H9 (cell line): ENCODE measurements around the gene ANKFY1. TPM values are rescaled to one million over a fixed set of nuclear protein-coding genes. Genes with fewer than 3 reads are reported as not detected.

Experiments
- DNase-seq: peaks from one replicate; pipeline ENCODE4 v3.0.0-alpha.2; 2017
- H2AFZ ChIP-seq: one replicate; pipeline ENCODE4 v1.6.1; 2013; ENCODE audit warnings: mild to moderate bottlenecking, low read length, control low read depth, moderate library complexity
- H2AK5ac ChIP-seq: 2 replicates; pipeline ENCODE4 v1.6.1; 2013; ENCODE audit warnings: low read length, control low read depth, mixed read lengths; ENCODE audit not compliant: insufficient read length
- H2BK120ac ChIP-seq: one replicate; pipeline ENCODE4 v1.6.1; 2013; ENCODE audit warnings: low read depth, mild to moderate bottlenecking, low read length, control low read depth, inconsistent platforms; ENCODE audit not compliant: poor library complexity, severe bottlenecking
- H2BK12ac ChIP-seq: 2 replicates; pipeline ENCODE4 v1.6.1; 2013; ENCODE audit warnings: low read length, control low read depth, mixed read lengths, low read depth; ENCODE audit not compliant: insufficient read length
- H2BK15ac ChIP-seq: 2 replicates; pipeline ENCODE4 v1.6.1; 2013; ENCODE audit warnings: low read depth, low read length, control low read depth
- H2BK20ac ChIP-seq: one replicate; pipeline ENCODE4 v1.6.1; 2013; ENCODE audit warnings: low read depth, mild to moderate bottlenecking, low read length, control low read depth, inconsistent platforms; ENCODE audit not compliant: poor library complexity, severe bottlenecking
- H2BK5ac ChIP-seq: 2 replicates; pipeline ENCODE4 v1.6.1; 2013; ENCODE audit warnings: low read length, control low read depth, mixed read lengths; ENCODE audit not compliant: insufficient read length
- H3K14ac ChIP-seq: 2 replicates; pipeline ENCODE4 v1.6.1; 2013; ENCODE audit warnings: low read length, control low read depth; ENCODE audit not compliant: insufficient read depth
- H3K18ac ChIP-seq: 2 replicates; pipeline ENCODE4 v1.6.1; 2013; ENCODE audit warnings: low read depth, mild to moderate bottlenecking, mixed read lengths, low read length, control low read depth; ENCODE audit not compliant: insufficient read length
- H3K23ac ChIP-seq: 2 replicates; pipeline ENCODE4 v1.6.1; 2013; ENCODE audit warnings: low read length, control low read depth, mixed read lengths, low read depth; ENCODE audit not compliant: insufficient read length
- H3K23me2 ChIP-seq: 2 replicates; pipeline ENCODE4 v1.6.1; 2013; ENCODE audit warnings: low read depth, mild to moderate bottlenecking, mixed read lengths, low read length, control low read depth; ENCODE audit not compliant: insufficient read length, poor library complexity, severe bottlenecking
- H3K27ac ChIP-seq: 2 replicates; pipeline ENCODE4 v1.5.1; 2013; ENCODE audit warnings: low read length, control low read depth, mixed read lengths, low read depth; ENCODE audit not compliant: insufficient read length
- H3K27me3 ChIP-seq: 2 replicates; pipeline ENCODE4 v1.6.1; 2013; ENCODE audit warnings: low read length, control low read depth, inconsistent platforms; ENCODE audit not compliant: insufficient read depth
- H3K4ac ChIP-seq: 2 replicates; pipeline ENCODE4 v1.6.1; 2013; ENCODE audit warnings: low read depth, mild to moderate bottlenecking, control low read depth, inconsistent platforms, low read length, moderate library complexity
- H3K4me1 ChIP-seq: 2 replicates; pipeline ENCODE4 v1.6.1; 2013; ENCODE audit warnings: low read length, control low read depth, inconsistent platforms; ENCODE audit not compliant: insufficient read depth
- H3K4me2 ChIP-seq: 2 replicates; pipeline ENCODE4 v1.6.1; 2013; ENCODE audit warnings: low read length, control low read depth, mixed read lengths; ENCODE audit not compliant: insufficient read length, insufficient read depth
- H3K56ac ChIP-seq: 2 replicates; pipeline ENCODE4 v1.6.1; 2013; ENCODE audit warnings: low read depth, mild to moderate bottlenecking, mixed read lengths, low read length, control low read depth; ENCODE audit not compliant: insufficient read length
- H3K79me1 ChIP-seq: 2 replicates; pipeline ENCODE4 v1.6.1; 2013; ENCODE audit warnings: low read depth, mild to moderate bottlenecking, moderate library complexity, low read length, control low read depth, inconsistent platforms; ENCODE audit not compliant: insufficient read depth, poor library complexity, severe bottlenecking
- H3K79me2 ChIP-seq: 2 replicates; pipeline ENCODE4 v1.6.1; 2013; ENCODE audit warnings: low read length, control low read depth, inconsistent platforms; ENCODE audit not compliant: insufficient read depth
- H3K9ac ChIP-seq: 2 replicates; pipeline ENCODE4 v1.6.1; 2013; ENCODE audit warnings: low read length, control low read depth, mixed read lengths; ENCODE audit not compliant: insufficient read length; ENCODE audit errors: extremely low read depth
- H3K9me3 ChIP-seq: one replicate; pipeline ENCODE4 v1.6.1; 2013; ENCODE audit warnings: low read depth, low read length, inconsistent platforms; ENCODE audit not compliant: control insufficient read depth
- H3T11ph ChIP-seq: one replicate; pipeline ENCODE4 v1.6.1; 2013; ENCODE audit warnings: mild to moderate bottlenecking, low read length, control low read depth, inconsistent platforms
- H4K20me1 ChIP-seq: one replicate; pipeline ENCODE4 v1.6.1; 2013; ENCODE audit not compliant: control insufficient read depth, insufficient read length, insufficient read depth
- H4K5ac ChIP-seq: 2 replicates; pipeline ENCODE4 v1.6.1; 2013; ENCODE audit warnings: low read depth, mild to moderate bottlenecking, mixed read lengths, low read length, control low read depth; ENCODE audit not compliant: insufficient read length
- H4K8ac ChIP-seq: replicated peaks from 2 replicates; pipeline ENCODE4 v1.6.1; 2013; ENCODE audit warnings: low read length, control low read depth, mixed read lengths, low read depth; ENCODE audit not compliant: insufficient read length
- H4K91ac ChIP-seq: 2 replicates; pipeline ENCODE4 v1.6.1; 2013; ENCODE audit warnings: low read depth, mild to moderate bottlenecking, moderate library complexity, mixed read lengths, low read length, control low read depth; ENCODE audit not compliant: insufficient read length
- H3K27ac Mint-ChIP-seq, 3 experiments: 2 replicates in 2 of 3; 3 replicates in 1 of 3; pipeline ENCODE4 v1.8.0; 2020 to 2021; ENCODE audit warnings: mixed read lengths in 3 of 3, mild to moderate bottlenecking in 1 of 3, moderate library complexity in 1 of 3
- H3K27me3 Mint-ChIP-seq: 2 replicates; pipeline ENCODE4 v1.8.0; 2021; ENCODE audit warnings: low read depth, mild to moderate bottlenecking, moderate library complexity, mixed read lengths
- H3K36me3 Mint-ChIP-seq, 3 experiments: 2 replicates in 2 of 3; 3 replicates in 1 of 3; pipeline ENCODE4 v1.8.0; 2020 to 2021; ENCODE audit warnings: low read depth in 3 of 3, mixed read lengths in 3 of 3; ENCODE audit not compliant: insufficient read depth in 1 of 3
- H3K4me1 Mint-ChIP-seq, 2 experiments: 2 replicates each; pipeline ENCODE4 v1.8.0; 2020; ENCODE audit warnings: mixed read lengths in 2 of 2
- H3K4me3 Mint-ChIP-seq, 2 experiments: 2 replicates in 1 of 2; 3 replicates in 1 of 2; pipeline ENCODE4 v1.8.0; 2020 to 2021; ENCODE audit warnings: mild to moderate bottlenecking in 2 of 2, mixed read lengths in 2 of 2, moderate library complexity in 1 of 2
- H3K9me3 Mint-ChIP-seq, 2 experiments: 2 replicates in 1 of 2; 3 replicates in 1 of 2; pipeline ENCODE4 v1.8.0; 2020; ENCODE audit warnings: mild to moderate bottlenecking in 2 of 2, mixed read lengths in 2 of 2, moderate library complexity in 1 of 2
- WGBS: extraction: QIAGEN DNeasy Blood & Tissue Kit; methylation state at CpG from one replicate; pipeline ENCODE4 v1.1.7; 2013; ENCODE audit warnings: missing lambda C conversion rate, low lambda C conversion rate, mixed read lengths; ENCODE audit not compliant: insufficient read length; ENCODE audit errors: extremely low coverage; 5-methylcytosine and 5-hydroxymethylcytosine counted together
- total RNA-seq: library from RNA; stranded (reverse); gene quantifications from 2 replicates; pipeline ENCODE4 v1.2.1, GENCODE V29; 2021
- TF ChIP-seq, protein P1 (sequence below): fragments of 200-600 bp; sonication (generic); conservative IDR thresholded peaks from 3 replicates; pipeline ENCODE4 v1.8.0; 2021; ENCODE audit warnings: antibody characterized with exemption, mild to moderate bottlenecking

ANKFY1 gene
- total RNA-seq, 1 experiment from 2014 or later: 51.9 TPM

DNA sequence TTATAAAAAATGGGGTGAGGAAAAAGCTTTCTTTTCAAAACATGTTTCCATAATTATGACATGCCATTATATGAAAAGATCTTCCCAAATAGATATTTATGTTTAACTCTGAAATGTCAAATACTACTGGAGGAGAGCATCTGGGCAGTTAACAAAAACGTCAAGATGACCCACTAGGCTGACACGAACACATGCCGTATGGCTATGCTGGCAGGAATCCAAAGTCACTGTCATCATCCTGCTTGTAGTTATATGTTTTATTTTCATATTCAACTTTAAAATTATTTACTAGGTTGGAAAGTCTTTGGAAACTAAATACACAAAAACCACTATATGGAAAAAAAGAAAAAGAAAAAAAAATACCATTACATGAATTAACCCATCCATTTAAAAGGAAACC lies 27.3 kb downstream of the ANKFY1 start:
- no peak overlapping the region for H2AK5ac ChIP-seq
- no peak overlapping the region for H3T11ph ChIP-seq
- WGBS: no CpG with 5 or more reads among the region's 3 CpGs
- no peak overlapping the region for H3K4ac ChIP-seq
- H3K23me2 ChIP-seq: no peaks in the 10 kb centered on the region
- H2BK120ac ChIP-seq: no peak overlapping the region
- no peaks in the 10 kb centered on the region for H4K20me1 ChIP-seq
- no peak overlapping the region for H3K27ac ChIP-seq
- H2BK15ac ChIP-seq: no peak overlapping the region
- no peak overlapping the region for H2BK12ac ChIP-seq
- no peak overlapping the region for H4K5ac ChIP-seq
- H3K27ac Mint-ChIP-seq: no peak overlapping the region
- no peak overlapping the region for H2AFZ ChIP-seq
- no peaks in the 10 kb centered on the region for H3K79me2 ChIP-seq
- H3K14ac ChIP-seq: no peak overlapping the region
- peaks cover 18 to 55% (median 48%) of the 10 kb centered on the region in 3 experiments; a peak in 6 of 7 replicates for H3K36me3 Mint-ChIP-seq
- no peak overlapping the region for H2BK20ac ChIP-seq
- H3K4me1 ChIP-seq: no peaks in the 10 kb centered on the region
- TF ChIP-seq, protein P1, sequence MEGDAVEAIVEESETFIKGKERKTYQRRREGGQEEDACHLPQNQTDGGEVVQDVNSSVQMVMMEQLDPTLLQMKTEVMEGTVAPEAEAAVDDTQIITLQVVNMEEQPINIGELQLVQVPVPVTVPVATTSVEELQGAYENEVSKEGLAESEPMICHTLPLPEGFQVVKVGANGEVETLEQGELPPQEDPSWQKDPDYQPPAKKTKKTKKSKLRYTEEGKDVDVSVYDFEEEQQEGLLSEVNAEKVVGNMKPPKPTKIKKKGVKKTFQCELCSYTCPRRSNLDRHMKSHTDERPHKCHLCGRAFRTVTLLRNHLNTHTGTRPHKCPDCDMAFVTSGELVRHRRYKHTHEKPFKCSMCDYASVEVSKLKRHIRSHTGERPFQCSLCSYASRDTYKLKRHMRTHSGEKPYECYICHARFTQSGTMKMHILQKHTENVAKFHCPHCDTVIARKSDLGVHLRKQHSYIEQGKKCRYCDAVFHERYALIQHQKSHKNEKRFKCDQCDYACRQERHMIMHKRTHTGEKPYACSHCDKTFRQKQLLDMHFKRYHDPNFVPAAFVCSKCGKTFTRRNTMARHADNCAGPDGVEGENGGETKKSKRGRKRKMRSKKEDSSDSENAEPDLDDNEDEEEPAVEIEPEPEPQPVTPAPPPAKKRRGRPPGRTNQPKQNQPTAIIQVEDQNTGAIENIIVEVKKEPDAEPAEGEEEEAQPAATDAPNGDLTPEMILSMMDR: no peak
- H2BK5ac ChIP-seq: no peak overlapping the region
- H3K4me2 ChIP-seq: no peak overlapping the region
- H3K23ac ChIP-seq: no peak overlapping the region
- H3K79me1 ChIP-seq: no peaks in the 10 kb centered on the region
- H3K18ac ChIP-seq: no peak overlapping the region
- H3K4me1 Mint-ChIP-seq: no peaks in the 10 kb centered on the region
- H3K27me3 Mint-ChIP-seq: no peaks in the 10 kb centered on the region
- H3K4me3 Mint-ChIP-seq: no peak overlapping the region
- H3K27me3 ChIP-seq: no peaks in the 10 kb centered on the region
- no peak overlapping the region for H4K8ac ChIP-seq
- H3K56ac ChIP-seq: no peak overlapping the region
- H3K9ac ChIP-seq: no peak overlapping the region
- no peaks in the 10 kb centered on the region for H3K9me3 Mint-ChIP-seq
- H3K9me3 ChIP-seq: no peaks in the 10 kb centered on the region
- no peak overlapping the region for H4K91ac ChIP-seq
- no peak for DNase-seq
